HG03378 (cell line): ENCODE data around the gene TTC27.
"Not testable (repeated sequence)": the region's sequence is repeated elsewhere in the genome, so short reads cannot be mapped to it uniquely, and the experiment has no call there.

Experiments
- ATAC-seq: cut with Tn5 transposase; IDR thresholded peaks from one replicate; pipeline ENCODE4 v1.9.1; 2021; ENCODE audit warnings: mild to moderate bottlenecking, moderate library complexity; ENCODE audit not compliant: unreplicated experiment

TTC27 gene

DNA sequence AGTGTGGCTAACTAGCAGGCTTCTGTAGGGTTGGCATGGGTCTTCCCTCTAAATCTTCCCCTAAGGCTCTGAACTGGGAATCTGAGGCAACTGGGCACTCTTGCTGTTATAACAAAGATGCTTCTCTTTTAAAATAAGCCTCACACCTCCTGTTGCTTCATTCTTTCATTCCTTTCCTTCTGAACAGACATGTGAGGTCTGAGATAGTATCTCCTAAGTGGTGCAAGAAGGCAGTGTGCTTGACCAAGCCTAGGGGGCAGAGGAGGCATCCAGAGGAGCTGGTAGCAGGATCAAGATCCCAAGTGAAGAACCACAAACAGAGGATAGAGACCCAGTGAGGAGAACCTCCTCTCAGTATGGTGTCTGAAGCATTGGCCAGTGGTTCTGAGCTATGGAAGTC is 90.9 kb downstream of the TTC27 start:
- no peak for ATAC-seq

DNA sequence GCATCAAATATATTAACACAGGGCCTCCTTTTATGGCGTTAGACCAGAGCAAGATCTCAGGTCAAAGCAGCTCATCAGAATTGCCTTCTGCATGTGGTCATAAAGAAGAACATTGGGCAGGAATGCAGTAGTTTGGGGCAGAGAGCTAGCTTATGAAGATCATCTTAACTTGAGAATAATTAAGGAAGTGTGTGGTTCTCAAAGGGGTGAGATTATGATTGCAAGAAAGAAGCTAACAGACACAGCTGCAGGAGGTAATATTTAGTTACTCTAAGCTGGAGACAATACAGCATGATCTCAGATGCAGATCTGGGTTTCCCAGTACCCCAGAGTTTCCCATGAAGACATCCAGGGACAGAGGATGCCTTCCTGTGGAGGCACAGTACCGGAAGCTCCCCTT is 91.6 kb downstream of the TTC27 start:
- ATAC-seq, result no peak

DNA sequence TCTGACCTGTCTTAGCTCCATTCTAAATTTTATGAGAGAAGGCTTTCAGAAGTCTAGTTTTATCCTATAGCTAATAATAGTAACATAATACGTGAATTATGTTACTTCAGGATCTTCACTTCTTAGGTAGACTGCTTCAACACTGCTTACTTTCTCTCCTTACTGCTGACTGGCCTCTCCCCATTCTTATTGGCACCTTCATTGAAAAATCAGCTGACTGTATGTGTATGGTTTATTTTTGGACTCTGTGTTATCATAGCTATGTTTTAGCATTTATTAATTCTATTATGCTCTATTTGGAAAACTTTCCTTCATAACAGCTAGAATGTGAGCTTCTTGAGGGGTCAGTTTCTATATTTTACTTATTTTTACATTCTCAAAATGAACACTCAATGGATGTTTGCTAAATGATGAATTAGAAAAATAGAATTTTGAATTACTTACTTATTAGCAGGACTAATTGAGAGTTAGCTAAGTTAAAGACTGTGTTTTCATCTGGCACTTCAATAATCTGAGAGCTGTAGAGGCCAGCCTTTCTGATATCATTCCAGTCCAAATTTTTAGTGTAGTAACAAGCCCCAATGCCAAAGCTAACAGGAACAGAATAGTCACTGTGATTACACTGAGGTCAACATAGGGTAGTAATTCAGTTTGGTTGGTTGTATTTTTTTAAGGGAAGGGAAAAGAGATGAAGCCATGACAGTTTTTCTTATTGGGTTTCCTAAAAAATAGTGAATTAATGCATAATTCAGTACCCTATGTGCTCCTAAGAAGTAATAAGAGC is 92.3 kb downstream of the TTC27 start:
- ATAC-seq, result no peak

DNA sequence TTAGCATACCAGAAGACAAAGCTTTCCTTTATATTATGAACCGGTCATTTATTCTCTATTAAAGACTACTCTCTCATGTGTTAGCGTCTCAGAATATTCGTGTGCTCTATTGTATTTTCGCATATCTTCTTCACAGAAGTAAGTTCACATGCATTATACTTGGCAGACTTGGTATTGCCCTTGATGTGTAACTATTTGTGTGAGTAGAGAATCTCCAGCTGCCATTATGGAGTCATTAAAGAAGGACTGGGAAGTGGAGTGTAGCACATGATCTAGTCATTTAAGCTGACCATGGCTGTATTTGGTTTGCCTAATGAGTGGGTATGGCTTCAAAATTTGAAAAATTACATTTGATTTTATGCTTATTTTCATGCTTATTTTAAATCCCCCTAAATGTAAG is 92.9 kb downstream of the TTC27 start:
- ATAC-seq, result no peak

DNA sequence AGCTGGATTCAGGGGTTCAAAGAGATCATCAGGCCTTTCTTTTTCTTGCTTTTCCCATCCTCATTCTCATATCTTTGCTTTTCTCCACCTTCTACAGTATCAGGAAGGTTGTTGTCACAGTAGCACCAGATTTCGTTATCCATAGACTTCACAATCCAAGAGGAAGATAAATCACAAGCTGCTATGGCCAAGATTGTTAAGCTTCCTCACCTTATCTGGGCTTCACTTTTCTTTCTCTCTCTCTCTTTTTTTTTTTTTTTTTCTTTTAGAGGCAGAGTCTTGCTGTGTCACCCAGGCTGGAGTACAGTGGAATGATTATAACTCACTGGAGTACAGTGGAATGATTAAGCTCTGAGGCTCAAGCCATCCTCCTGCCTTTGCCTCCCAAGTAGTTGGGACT is 93.5 kb downstream of the TTC27 start:
- ATAC-seq, result no peak

DNA sequence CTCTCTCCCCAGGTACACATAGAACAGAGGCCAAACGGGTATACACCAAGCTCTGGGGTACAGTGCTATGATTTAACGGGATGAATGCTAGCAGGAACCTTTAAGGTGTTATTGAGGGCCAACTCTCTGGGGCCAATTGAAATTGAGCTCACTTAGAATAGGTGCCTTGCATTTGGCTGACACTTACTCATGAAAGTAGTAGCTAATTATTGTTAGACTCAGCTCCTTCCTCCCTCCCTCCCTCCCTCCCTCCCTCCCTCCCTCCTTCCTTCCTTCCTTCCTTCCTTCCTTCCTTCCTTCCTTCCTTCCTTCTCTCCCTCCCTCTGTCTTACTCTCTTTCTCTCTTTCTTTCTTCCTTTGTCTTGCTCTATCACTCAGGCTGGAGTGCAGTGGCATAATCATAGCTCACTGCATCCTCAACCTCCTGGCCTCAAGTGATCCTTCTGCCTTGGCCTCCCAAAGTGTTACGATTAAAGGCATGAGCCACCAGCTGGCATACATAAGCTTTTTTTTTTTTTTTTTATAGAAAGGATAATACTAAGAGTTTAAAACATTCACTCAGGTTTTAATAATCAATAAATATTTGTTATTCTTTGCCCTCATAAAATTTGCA is 95.7 kb downstream of the TTC27 start:
- no peak for ATAC-seq

DNA sequence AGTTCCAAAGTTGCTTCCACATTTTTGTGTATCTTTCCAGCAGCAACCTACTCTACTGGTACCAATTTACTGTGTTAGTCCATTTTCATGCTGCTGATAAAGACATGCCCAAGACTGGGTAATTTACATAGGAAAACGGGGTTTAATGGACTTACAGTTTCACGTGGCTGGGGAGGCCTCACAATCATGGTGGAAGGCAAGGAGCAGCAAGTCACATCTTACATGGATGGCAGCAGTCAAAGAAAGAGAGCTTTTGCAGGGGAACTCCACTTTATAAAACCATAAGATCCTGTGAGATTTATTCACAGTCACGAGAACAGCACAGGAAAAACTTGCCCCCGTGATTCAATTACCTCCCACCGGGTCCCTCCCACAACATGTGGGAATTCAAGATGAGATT is 98.8 kb downstream of the TTC27 start:
- ATAC-seq, result not testable (repeated sequence)

DNA sequence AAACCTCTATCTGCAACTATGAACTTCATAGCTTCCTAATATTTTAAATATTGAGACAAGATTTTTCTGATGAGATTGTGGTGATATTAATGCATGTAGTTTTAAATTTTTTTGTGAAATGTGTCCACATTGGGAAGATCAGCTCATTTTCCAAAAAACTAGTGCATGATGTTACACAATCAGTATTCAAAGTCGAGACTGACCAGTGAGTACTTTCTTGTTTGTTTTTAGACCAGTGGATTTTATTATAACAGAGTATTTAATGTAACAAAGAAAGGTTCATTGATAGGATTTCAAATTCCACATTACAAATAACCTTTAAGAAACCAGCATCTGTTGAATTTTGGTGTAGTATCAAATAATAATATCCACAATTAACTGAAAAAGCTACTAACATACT is 99.3 kb downstream of the TTC27 start:
- ATAC-seq, result no peak

DNA sequence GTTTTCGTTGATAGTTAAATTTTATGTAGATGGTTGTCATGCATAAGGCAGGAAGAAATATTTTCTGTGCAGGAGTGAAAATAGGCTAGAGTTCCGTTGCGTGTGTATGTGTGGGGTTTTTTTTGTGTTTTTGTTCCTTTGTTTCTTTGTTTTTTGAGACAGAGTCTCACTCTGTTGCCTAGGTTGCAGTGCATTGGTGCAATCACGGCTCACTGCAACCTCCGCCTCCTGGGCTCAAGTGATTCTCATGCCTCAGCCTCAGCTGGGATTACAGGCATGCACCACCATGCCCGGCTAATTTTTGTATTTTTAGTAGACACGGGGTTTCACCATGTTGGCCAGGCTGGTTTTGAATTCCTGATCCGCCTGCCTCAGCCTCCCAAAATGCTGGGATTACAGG is 103.1 kb downstream of the TTC27 start:
- not testable (repeated sequence) for ATAC-seq

DNA sequence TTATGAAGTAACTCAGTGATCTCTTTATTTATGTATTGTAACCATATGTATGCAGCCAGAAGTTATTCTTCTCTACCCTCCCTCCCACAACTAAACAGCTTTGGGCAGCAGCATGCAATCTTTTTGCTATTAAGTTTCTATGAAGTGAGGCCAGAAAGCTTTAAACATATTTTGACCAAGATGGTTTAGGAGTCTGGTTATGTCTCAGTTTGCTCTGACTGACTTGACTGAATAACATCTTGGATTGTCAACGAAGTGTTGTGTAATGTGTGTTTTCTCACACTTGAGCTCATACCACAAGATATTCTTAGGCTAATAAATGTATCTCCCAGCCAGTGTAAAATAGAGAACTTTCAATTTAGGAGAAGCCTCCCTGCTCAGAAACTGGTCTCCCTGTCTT is 104.3 kb downstream of the TTC27 start:
- ATAC-seq, result no peak

DNA sequence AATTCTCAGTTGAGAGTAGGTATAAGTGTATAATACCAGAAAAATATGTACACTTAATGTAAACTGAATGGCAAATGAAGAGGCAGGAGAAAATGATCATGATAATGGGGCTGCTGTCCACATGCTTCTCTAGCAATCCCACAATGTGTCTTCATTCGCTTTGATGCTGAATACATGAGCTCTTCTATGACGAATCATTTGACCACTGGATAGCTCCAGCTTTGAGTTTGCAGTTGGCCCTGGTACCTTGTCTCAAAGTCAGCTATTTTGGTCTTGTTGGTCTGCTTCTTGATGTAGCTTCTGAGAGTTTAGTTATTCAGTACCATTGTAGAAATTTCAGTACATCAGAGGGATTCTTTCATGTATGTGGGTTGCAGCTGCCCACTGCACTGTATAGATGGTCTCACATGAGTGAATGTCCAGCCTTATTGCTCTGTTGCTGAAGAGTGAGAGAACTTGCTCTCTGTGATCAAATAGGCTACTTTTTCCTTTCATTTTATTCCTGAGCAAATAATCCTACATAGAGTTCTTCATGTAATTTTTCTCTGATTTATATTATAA is 105.1 kb downstream of the TTC27 start:
- ATAC-seq, result no peak

DNA sequence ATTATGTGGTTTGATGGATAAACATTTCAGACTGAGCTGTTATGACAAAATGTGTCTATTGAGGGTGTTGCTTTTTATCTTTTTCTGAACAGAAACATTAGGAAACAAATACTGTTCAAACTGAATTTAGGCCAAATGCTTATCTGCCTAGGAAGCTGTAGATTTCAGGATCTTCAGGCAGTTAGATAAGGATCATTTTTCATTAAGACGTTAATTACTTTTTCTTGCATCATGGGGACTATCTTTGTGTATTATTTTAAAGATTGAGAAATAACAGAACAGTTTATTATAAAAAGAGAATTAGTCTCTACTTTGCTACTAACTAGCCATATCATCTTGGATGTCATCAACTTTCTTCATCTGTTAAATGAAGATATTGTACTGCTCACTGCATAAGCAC is 107.5 kb downstream of the TTC27 start:
- no peak for ATAC-seq

DNA sequence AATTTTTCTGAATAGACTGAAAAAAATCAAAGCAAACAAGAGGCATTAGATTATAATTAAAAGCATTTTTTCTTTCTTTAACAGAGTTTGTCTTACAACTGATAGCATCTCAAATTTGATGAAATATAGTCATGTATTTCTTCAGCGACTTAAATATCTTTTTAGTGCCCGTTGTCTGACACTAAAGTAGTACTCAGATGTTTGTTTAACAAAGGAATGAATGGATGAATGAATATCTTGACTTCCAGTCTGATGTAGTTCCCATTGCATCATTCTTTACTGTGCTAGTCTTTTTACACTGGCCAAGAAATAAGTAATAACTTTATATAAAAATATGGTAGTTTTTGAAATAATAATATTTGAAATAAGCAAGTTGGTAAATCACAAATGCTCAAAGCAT is 111.1 kb downstream of the TTC27 start:
- ATAC-seq, result no peak

DNA sequence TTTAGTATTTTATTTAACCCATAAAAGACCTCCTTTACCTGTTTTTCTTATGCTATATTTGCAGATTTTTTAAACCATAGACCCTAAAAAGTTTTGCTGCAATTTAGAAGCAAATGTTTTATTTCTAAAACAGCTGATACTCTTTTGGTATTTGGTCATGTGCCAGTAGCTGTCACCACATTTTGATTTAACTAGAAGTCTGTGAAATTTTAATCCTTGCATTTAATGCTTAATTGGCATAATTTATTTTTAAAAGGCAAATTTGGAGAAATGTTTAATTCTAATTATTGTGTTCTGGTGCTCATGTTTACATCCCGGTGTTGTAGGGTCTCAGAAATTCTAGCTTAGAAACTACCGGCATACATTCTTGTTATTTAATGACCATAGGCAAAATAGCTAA is 111.8 kb downstream of the TTC27 start:
- ATAC-seq, result no peak

DNA sequence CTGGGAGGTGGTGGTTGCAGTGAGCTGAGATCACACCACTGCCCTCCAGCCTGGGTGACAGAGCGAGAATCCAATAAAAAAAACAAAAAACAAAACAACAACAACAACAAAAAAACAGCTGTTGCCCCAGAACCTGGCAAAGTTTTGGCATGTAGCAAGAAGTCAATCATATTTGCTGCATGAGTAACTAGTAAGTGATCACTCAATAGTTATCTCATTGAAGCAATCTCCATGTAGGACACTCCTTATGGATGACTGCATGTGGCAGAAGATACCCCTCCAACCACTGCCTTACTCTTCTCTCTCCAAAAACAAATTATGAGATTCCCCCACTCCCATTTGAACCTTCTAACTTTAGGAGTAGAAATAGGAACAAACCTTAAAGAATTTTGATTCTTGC is 113.7 kb downstream of the TTC27 start:
- no peak for ATAC-seq

DNA sequence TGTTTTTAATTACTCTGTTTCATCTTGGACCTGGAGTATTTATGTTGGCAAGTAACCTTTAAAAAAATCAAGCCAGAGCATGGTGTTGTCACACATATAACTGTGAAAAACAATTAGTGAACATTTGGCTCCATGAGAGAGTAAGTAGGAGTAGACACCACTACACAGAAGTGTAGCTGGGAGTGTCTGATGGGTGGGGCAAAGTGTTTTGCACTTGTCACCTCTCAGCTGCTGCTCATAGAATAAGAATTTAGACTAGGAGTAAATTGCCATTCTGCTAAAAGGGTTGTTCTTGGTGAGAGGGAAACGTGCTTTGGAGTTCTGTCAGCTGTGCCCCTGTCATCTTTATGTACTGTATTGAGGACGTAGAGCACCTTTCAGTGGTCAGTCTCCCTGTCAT is 114.5 kb downstream of the TTC27 start:
- no peak for ATAC-seq

DNA sequence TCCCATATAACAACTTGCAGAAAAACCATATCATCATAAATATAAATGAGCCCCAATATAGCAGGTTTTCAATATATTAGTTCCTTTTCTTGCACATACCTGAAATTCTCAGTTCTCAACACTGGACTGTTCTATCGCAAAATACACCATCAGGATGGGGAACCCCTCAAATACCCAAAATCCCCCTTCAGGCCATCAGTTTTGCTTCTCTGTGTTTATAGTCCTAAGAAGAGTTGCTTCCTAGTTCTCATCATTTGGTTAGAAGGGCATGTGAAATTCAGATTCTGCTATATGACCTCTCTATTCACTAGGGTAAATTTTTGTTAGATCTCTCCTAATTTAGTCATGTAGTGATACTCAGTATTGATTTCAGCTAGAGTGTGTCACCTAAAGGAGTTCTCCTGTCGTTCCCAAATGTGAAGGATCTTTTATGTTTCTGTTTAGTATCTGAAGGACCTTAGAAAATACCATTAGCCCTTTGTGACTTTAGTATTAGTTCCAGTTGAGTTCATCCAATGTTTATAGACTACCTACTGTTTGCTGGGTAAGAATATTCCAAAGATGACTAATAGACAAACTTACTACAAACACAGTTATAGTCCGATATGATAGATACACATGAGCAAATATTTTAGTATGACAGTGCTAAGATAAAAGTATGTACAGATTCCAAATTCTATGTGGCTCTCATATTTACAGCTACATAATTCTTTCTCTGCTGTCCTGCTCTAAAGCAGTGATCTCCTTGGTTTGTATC is 115.8 kb downstream of the TTC27 start:
- ATAC-seq, result no peak

DNA sequence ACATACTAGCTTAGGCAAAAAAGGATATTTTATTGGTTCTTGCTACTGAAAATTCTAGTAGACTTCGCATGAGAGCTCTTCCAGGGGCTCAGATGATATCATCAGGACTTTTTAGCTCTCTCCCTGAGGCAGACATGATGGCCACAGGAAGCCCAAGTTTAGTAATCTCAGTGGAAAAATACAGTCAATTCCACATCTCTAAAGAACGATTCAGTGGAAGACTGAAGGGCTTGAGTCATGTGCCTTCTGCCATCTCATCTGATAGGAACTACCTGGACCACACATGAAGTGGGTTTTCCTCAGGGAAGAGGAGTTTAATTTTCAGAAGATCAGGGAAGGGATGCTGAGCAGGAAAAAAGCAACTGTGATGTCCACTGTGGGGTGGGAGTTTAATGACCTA is 117.3 kb downstream of the TTC27 start:
- no peak for ATAC-seq

DNA sequence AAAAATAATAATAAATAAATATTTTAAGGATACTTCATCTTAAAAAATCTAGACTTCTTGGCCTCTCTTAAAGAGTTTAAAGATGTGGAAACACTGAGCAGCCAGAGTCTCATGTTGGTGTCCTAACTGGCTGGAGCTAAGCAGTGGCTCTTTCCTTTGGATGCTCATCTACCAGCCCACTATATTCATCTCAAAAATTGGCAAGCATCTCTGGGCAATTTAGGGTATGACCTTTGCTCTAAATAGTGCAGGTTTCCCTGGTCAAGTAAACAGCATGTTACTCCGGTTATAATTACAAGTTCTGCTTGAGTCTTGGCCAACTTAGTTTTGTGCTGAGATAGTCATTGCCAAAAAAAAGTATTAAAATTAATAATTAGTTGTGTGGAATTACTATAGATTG is 117.8 kb downstream of the TTC27 start:
- ATAC-seq, result no peak

DNA sequence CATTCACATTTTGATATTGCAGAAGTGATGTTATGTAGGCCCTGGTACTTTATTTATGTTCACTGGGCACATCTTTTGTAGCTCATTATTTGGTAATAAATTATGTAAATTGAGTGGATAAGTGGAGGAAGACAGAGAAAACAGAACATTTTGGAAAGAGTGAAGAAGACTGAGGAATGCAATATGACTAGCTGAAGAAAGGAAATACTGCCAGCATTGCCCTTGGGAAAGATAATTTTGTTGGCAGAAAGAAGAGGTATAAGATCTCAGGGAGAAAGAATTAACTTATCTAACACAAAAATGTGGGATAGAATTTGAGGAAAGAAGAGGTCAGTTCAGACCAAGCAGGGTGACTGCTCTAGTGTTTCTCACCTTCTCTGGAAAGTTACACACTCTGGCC is 118.8 kb downstream of the TTC27 start:
- no peak for ATAC-seq

DNA sequence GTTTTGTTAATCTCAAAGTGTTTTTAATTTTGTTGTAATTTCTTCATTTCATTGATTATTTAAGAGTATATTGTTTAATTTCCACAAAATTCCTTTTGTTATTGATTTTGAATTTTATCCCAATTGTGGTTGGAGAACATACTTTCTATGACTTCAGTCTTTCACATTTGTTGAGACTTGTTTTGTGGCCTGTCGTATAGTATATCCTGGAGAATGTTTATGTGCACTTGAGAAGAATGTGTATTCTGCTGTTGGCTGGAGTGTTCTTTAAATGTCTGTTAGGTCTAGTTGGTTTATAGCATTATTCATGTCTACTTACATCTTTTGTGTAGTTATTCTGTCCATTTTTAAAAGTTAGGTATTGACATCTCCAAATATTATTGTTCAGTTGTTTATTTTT is 120.3 kb downstream of the TTC27 start:
- ATAC-seq, result no peak

DNA sequence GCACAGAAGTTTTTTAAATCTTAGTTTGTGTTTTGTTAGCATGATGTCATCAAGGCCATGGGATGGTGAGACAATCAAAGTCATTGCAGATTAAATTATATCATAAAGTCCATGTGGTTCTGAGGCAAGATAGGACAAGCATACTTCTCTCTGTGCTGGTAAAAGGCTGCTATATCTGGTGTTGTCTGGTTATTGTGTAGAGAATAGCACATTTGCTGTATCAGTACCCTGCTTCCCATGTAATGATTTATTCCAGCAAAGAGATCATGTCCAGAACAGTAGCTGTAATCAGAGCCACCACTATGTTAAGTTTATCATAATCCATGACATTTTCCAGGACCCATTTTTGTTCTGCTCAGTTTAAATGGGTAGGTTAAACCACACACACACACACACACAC is 123.0 kb downstream of the TTC27 start:
- no peak for ATAC-seq
